Activated CD8-positive, alpha-beta memory T cell treated with anti-CD3 and anti-CD28 coated beads, Interleukin-2, amount 50 U/mL, for 1 hour (primary cell): ENCODE results near the gene RIMKLA.

Experiments used
- DNase-seq: peaks from one replicate; pipeline ENCODE4 v3.0.0-alpha.2; 2020; ENCODE audit errors: extremely low read depth

Gene RIMKLA

DNA sequence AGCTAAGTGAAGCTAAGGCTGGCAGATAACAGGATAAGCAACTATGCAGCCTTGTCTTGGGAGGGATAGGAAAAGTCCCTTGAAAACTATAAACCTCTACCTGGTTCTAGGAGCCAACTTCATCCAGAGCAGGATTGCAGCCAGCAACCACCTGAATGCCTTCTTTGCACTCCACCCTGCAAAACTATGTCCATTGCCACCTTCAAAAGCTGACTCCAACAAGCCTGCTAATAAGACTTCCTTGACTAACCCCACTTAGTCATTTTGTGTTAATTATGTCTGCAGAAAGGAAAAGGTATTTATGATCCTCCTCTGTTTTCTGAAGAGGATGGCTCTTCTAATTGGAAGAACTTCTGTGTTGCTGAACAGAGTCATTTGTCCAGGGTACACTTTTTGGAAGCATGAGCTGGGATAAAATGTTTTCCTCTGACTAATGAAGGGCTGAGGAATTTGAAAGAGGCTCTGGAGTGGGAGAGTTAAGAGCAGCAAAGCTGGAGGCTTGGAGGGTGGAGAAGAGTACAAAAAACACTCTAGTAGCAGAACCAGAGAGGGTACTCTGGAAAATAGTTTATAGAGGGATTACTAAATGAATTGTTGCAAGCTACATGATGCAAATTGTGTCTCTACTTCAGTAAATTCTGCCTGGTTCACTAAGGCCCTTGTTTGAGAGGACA is 9.6 kb upstream of the RIMKLA start:
- DNase-seq = no peak

DNA sequence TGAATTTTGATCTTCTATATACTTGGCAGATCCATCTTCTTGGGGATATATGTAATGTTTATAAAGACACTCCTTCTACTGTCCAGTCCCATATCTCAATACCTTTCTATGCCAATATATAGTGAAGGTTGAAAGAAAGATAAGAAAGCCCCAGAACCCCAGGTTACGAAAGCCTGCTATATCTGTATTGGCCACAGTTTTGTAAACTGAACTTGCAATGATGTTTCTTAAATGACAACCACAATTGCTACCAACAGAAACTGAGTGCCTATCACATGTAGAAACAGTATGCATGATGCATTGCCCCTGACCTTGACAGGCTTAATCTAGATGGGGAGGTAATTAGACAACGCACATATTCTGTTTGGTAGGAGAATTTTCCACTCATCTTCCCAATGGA is 7.8 kb upstream of the RIMKLA start:
- no peak for DNase-seq

GRCh38 chr1:42379794-42380585 is 602 bp upstream of the RIMKLA start:
- DNase-seq = no peak

GRCh38 chr1:42381280-42381673 is 685 bp downstream of the RIMKLA start:
- no peak for DNase-seq

GRCh38 chr1:42385283-42385682 is 4.7 kb downstream of the RIMKLA start:
- no peak for DNase-seq

- no peak for DNase-seq
These were observed 5.5 kb downstream of the RIMKLA start for GRCh38 chr1:42386051-42386450.

DNA sequence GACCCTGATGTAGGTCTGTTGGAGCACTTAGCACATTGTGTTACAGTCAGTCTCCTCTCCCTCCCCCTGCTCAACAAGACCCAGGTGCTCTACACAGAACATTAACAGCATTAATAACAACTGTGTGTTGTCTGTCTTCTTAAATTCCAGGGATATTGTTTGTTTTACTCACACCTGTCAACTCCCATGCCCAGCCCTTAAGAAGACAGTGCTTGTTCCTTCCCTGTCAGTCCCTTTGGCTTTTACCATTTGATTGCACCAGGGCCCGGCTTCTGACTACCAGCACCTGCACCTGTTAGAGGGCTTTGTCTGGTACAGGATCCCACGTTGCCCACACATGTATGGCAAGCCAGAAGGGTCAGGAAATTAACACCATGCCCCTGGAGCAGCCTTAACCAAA is 11.7 kb downstream of the RIMKLA start:
- no peak for DNase-seq

GRCh38 chr1:42392967-42393848 is 12.6 kb downstream of the RIMKLA start:
- no peak for DNase-seq

GRCh38 chr1:42399315-42400100 is 18.9 kb downstream of the RIMKLA start:
- no peak for DNase-seq

- DNase-seq = no peak
These were observed 23.3 kb downstream of the RIMKLA start for GRCh38 chr1:42403880-42404400.

GRCh38 chr1:42414551-42415496 is 34.2 kb downstream of the RIMKLA start:
- no peak for DNase-seq

DNA sequence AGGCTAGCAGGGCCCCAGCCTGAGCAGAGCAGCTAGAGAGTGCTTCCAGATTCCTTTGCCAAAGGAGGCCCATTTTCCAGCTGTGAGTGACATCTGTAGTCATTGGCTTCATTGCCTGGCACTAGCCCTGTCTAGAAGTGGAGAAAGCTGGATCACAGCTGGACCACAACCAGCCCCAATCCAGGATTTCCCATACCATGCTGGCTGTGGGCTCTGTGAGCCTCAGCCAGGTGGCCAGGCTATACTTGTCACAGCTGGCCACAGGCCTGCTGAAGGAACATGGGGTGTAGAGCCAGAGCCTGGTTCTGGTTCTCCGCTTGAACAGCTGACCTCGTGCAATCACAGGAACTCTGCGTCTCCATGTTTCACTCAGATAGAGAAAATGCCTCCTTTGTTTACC is 36.6 kb downstream of the RIMKLA start:
- no peak for DNase-seq

GRCh38 chr1:42418516-42418915 is 37.9 kb downstream of the RIMKLA start:
- no peak for DNase-seq

- no peak for DNase-seq
These were observed 38.7 kb downstream of the RIMKLA start for GRCh38 chr1:42419126-42419821.

- DNase-seq = no peak
These were observed 39.5 kb downstream of the RIMKLA start for GRCh38 chr1:42420121-42420520.

DNA sequence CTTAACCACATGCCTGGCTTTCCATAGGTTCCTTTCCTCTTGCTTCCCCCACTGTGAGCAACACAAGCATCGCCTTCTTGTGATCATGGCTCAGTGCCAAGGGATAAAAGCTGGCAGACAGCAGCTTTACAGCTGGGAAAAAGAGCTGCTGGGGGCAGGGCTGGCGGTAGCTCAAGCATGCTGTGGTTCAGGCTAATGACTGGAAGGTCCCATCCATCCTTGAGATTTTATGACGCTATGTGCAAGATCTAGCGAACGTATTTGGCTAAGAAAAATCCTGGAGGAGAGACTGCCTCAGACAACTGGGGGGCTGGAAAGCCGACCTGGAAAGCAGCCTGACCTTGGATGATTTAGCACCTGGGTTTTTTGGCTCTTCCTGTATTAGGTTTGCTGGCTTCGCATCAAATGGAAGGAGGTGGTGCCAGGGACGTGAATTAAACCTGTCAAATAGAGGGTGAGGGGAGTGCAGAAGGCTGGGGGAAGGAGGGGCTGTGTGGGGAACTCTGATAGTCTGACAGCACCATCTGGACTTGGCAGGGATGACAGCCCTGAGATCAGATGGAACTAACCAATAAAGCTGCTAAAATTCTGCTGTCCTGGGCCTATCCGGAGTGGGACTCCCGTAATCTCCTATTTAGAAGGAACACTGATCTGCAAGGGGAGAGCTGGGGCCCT is 40.5 kb downstream of the RIMKLA start:
- DNase-seq = no peak

GRCh38 chr1:42422737-42423136 is 42.1 kb downstream of the RIMKLA start:
- DNase-seq = no peak

DNA sequence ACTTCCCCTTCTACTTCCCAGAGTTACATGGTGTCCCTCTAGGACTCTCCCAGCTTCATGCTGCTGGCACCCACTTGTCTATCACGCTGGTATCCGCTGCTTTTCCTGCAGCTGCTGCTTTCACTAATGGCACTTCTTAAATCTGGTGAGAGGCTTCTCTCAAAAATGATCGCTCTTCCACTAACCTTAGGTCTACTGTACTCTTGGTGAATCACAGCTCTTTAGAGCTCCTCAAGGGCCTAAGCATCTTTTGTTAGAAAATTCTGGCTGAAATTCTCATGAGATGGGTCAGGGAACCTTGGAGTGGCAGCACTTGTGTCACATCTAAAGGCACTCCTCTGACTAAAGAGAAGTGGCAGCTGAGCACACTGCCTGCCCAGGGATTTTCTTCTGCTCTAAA is 43.1 kb downstream of the RIMKLA start:
- no peak for DNase-seq

DNA sequence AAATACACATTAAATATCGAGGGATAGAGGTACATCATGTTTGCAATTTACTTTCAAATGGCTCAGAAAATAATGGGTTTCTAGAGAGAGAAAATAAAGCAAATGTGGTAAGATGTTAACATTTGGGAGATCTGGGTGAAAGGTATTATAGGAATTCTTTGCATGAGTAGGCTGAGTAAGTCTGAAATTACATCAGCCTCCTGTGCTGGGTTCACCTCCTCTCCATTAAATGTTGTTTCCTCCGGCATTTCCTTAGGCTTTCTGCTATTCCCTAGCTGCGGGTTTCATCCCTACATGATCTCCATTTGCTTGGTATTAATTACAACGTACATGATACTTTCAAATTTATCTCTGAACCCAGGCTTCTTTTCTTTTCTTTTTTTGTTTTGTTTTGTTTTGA is 43.6 kb downstream of the RIMKLA start:
- DNase-seq = no peak
